ENCODE data around the gene OSBPL3. TPM values are rescaled to one million over a fixed set of nuclear protein-coding genes. Genes with fewer than 3 reads are reported as not detected.

OSBPL3 gene
- total RNA-seq, 1 experiment from 2014 or later: 11.6 TPM

DNA sequence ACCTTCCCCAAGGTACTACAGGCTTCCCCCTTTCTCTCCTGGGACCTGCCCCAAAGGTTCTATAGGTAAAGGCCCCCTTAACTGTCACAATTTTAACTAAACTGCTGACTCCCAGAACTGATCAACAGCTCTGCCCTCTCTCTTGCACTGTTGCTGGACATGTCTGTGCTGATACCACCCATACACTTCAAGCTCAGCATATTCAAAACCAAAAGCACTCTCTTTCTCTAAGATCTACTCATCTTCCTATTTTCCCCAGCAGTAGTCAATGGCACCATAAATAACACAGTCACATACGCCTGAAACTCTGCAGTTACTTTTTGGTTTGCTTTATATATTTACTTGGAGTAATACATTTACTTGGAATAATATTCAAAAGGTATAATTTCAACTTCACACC lies 12.3 kb downstream of the OSBPL3 start:
- intact Hi-C loops (cut with micrococcal nuclease): no loop called here
- no peaks in the 10 kb centered on the region for H3K36me3 ChIP-seq (ENCODE audit: low read depth, low read length)
- no peaks in the 10 kb centered on the region for H3F3A ChIP-seq (ENCODE audit: low read length, unreplicated experiment)
- no peak overlapping the region for H3K9ac ChIP-seq (ENCODE audit: low read length)
- ATAC-seq (no peak), DNase-seq (no peak)
- ChIA-PET CTCF (no interaction called here), POLR2A (ENCODE audit: unreplicated experiment) (no interaction called here)
- no TSS peak for BruUV-seq (replicated peaks)
- H3K27me3 ChIP-seq (ENCODE audit: low read length): no peaks in the 10 kb centered on the region
- no peaks in the 10 kb centered on the region for H3K9me3 ChIP-seq (ENCODE audit: low read length)
- peaks cover 62% of the 10 kb centered on the region for H3K4me1 ChIP-seq (ENCODE audit: insufficient read depth, low read length)
- no peak overlapping the region for H3K27ac ChIP-seq (ENCODE audit: low read length)
- H3K4me2 ChIP-seq (ENCODE audit: low read length): no peak overlapping the region
- peaks cover 24% of the 10 kb centered on the region for H4K20me1 ChIP-seq (ENCODE audit: low read length)
- no peak overlapping the region for H3K4me3 ChIP-seq (ENCODE audit: low read length)
- peaks cover 97% of the 10 kb centered on the region for H3K79me2 ChIP-seq (ENCODE audit: low read length)
- no peak for TF ChIP-seq EZH2 (IDR thresholded peaks at IDR 0.05; ENCODE audit: low read length, unreplicated experiment)
- TF ChIP-seq, protein P1, sequence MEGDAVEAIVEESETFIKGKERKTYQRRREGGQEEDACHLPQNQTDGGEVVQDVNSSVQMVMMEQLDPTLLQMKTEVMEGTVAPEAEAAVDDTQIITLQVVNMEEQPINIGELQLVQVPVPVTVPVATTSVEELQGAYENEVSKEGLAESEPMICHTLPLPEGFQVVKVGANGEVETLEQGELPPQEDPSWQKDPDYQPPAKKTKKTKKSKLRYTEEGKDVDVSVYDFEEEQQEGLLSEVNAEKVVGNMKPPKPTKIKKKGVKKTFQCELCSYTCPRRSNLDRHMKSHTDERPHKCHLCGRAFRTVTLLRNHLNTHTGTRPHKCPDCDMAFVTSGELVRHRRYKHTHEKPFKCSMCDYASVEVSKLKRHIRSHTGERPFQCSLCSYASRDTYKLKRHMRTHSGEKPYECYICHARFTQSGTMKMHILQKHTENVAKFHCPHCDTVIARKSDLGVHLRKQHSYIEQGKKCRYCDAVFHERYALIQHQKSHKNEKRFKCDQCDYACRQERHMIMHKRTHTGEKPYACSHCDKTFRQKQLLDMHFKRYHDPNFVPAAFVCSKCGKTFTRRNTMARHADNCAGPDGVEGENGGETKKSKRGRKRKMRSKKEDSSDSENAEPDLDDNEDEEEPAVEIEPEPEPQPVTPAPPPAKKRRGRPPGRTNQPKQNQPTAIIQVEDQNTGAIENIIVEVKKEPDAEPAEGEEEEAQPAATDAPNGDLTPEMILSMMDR (conservative IDR thresholded peaks at IDR 0.05; ENCODE audit: low read depth, low read length): no peak
- no peak for TF ChIP-seq EZH2phosphoT487 (IDR thresholded peaks at IDR 0.05; ENCODE audit: borderline replicate concordance, low read length)
- no peak overlapping the region for H2AFZ ChIP-seq (ENCODE audit: low read length)
- H3K9me2 ChIP-seq (replicated peaks; ENCODE audit: low read length): no peaks in the 10 kb centered on the region

DNA sequence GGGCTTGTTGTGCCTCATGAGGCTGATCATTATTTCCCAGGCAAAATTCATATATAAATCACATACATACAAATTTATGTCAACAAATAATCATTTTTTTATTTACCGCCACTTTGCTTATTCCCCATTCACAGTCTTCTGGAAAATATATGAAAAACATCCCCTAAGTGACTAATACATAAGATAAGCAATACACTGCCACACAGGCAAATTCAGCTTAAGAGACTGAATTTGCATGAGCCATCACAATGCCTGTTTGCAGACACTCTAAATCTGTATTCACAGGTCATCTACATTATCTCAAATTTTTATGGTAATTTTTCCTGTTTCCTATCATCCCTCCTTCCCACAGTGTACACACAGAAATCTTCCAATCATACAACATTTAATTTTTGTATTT lies 13.2 kb downstream of the OSBPL3 start:
- no peaks in the 10 kb centered on the region for H3F3A ChIP-seq (ENCODE audit: low read length, unreplicated experiment)
- peaks cover 55% of the 10 kb centered on the region for H3K4me1 ChIP-seq (ENCODE audit: insufficient read depth, low read length)
- no peaks in the 10 kb centered on the region for H3K9me2 ChIP-seq (replicated peaks; ENCODE audit: low read length)
- H3K79me2 ChIP-seq (ENCODE audit: low read length): peaks cover 96% of the 10 kb centered on the region
- peak overlapping the region; percentile 56 for H3K4me2 ChIP-seq (ENCODE audit: low read length)
- H3K27me3 ChIP-seq (ENCODE audit: low read length): no peaks in the 10 kb centered on the region
- no peak overlapping the region for H3K4me3 ChIP-seq (ENCODE audit: low read length)
- peaks cover 18% of the 10 kb centered on the region for H4K20me1 ChIP-seq (ENCODE audit: low read length)
- ChIA-PET CTCF (no interaction called here), POLR2A (ENCODE audit: unreplicated experiment) (no interaction called here)
- no TSS peak for BruUV-seq (replicated peaks)
- no peaks in the 10 kb centered on the region for H3K36me3 ChIP-seq (ENCODE audit: low read depth, low read length)
- no peak overlapping the region for H3K9ac ChIP-seq (ENCODE audit: low read length)
- DNase-seq (no peak), ATAC-seq (no peak; the same call in 1 of the 2 replicates)
- H3K9me3 ChIP-seq (ENCODE audit: low read length): no peaks in the 10 kb centered on the region
- no peak overlapping the region for H2AFZ ChIP-seq (ENCODE audit: low read length)
- TF ChIP-seq EZH2 (IDR thresholded peaks at IDR 0.05; ENCODE audit: low read length, unreplicated experiment) (no peak), EZH2phosphoT487 (IDR thresholded peaks at IDR 0.05; ENCODE audit: borderline replicate concordance, low read length) (no peak)
- TF ChIP-seq, protein P1 (conservative IDR thresholded peaks at IDR 0.05; ENCODE audit: low read depth, low read length): no peak
- H3K27ac ChIP-seq (ENCODE audit: low read length): no peak overlapping the region
- intact Hi-C loops (cut with micrococcal nuclease): no loop called here

DNA sequence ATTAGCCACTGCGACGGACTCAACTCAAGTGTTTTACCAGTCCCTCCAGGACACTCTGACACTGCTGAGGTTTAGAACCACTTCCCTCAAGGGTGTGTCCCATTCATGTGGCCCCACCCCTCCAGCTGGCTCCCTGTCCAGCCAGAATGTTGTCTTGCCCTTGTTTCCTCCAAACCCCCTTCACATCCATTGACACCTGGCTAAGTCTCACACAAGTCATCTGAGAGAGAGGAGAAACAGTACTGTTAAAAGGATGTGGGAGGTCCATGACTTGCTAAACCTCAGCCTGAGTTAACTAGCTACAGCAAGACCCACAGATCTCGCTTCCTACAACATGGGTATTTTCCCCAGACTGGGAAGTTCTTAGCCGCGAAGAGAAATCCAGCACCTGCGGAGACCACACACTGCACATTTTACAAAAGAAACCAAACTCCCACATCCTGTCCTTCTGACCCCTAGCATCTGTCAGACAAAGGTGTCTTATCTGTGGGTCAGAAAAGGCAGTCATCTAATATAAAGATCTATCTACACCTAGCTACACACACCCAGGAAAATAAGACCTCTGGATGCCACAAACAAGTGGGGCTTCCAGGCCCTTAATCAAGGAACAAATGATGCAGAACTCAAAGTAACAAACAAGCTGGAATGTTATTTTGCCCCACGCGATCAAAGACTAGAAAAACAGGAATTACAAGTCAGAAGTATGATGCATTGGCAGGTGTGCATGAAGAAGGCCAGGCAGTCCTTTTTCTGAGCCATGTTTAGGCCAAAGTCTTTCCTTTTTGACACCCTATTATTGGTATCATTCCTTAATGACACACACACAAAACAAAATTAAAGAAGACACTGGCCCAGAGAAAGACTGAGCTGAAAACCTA lies 13.9 kb downstream of the OSBPL3 start:
- Histone ChIP-seq H3K36me3 (ENCODE audit: low read depth, low read length) (no peaks in the 10 kb centered on the region), H3K9me3 (ENCODE audit: low read length) (no peaks in the 10 kb centered on the region), H3K79me2 (ENCODE audit: low read length) (peaks cover 96% of the 10 kb centered on the region), H3F3A (ENCODE audit: low read length, unreplicated experiment) (no peaks in the 10 kb centered on the region), H3K9ac (ENCODE audit: low read length) (no peak overlapping the region), H4K20me1 (ENCODE audit: low read length) (peaks cover 15% of the 10 kb centered on the region), H3K27ac (ENCODE audit: low read length) (peak overlapping the region; percentile 25), H3K27me3 (ENCODE audit: low read length) (no peaks in the 10 kb centered on the region), H3K9me2 (replicated peaks; ENCODE audit: low read length) (no peaks in the 10 kb centered on the region), H3K4me1 (ENCODE audit: insufficient read depth, low read length) (peaks cover 48% of the 10 kb centered on the region), H3K4me3 (ENCODE audit: low read length) (no peak overlapping the region), H2AFZ (ENCODE audit: low read length) (no peak overlapping the region), H3K4me2 (ENCODE audit: low read length) (peak overlapping the region; percentile 56)
- DNase-seq (peak; percentile 79), ATAC-seq (peak; percentile 54)
- no TSS peak for BruUV-seq (replicated peaks)
- TF ChIP-seq, protein P1 (conservative IDR thresholded peaks at IDR 0.05; ENCODE audit: low read depth, low read length): no peak
- TF ChIP-seq EZH2phosphoT487 (IDR thresholded peaks at IDR 0.05; ENCODE audit: borderline replicate concordance, low read length) (no peak), EZH2 (IDR thresholded peaks at IDR 0.05; ENCODE audit: low read length, unreplicated experiment) (no peak)
- intact Hi-C loops (cut with micrococcal nuclease): no loop called here
- CTCF ChIA-PET: no interaction called here
- POLR2A ChIA-PET (ENCODE audit: unreplicated experiment): interaction anchor here (0.6 kb wide), 2 partner anchors 15 to 85 kb away, joined by 3 to 5 read pairs; no protein-coding TSS in a partner anchor
